CD4-positive, alpha-beta T cell treated with Interferon gamma for 1 hour (primary cell): Measurements from ENCODE around the gene TMC6.

Source experiments
- DNase-seq: peaks from one replicate; pipeline ENCODE4 v3.0.0-alpha.2; 2020

TMC6 gene

DNA sequence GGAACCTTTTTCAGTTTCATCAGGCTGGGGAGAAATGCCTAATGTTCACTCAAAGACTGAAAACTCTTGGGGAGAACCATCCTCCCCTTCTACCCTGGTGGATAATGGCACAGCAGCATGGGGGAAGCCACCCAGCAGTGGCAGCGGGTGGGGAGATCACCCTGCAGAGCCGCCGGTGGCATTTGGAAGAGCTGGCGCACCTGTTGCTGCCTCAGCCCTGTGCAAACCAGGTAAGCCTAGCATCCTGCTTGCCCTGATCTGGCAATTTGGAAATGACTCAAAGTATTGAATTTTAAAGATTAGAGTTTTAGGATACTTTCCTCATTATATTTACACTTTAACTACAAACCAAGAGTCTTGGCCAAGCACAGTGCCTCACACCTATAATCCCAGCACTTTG is 63.8 kb downstream of the TMC6 start:
- DNase-seq, result no peak

DNA sequence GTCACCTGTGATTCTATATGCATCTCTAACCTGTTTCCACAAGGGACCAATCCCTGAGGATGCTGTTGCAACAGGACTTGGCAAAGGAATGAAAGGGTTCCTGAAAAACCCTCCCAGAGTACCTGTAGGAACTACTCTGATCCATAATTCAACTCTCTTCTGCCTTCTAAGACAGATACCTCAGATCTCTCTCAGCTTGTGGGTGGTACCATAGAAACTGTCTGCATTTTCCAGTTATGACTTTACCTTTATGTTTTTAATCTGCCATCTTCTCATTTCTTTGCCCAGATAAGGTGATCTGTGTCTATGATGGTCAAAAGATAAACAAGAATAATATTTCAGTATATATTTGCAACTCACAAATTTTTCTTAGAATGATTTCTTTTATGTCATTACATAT is 65.1 kb downstream of the TMC6 start:
- DNase-seq, result no peak

DNA sequence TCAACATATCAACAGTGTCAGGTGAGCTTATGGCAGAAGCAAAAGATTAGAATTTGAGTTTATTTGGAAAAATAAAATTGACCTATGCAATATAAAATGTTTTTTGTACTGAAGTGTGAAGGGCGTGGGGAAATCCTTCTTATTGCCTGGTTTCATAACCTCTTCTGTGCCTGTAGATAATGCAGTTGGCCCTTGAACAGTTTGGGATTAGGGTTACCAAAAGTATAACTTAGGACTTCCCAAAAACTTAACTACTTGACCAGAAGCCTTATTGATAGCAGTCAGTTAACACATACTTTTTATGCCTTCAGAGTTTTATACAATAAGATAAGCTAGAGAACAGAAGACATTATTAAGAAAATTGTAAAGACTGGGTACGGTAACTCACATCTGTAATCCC is 66.0 kb downstream of the TMC6 start:
- no peak for DNase-seq
